Medulla oblongata (tissue), 1 donor: ENCODE results near the gene ATG5.
"Not testable (repeated sequence)": the region's sequence is repeated elsewhere in the genome, so short reads cannot be mapped to it uniquely, and the experiment has no call there.

ENCODE experiments used
- DNase-seq: peaks from one replicate; pipeline ENCODE4 v3.0.0-alpha.2; 2015; ENCODE audit errors: extremely low spot score

Gene ATG5

GRCh38 chr6:106156413-106156812 is 169.1 kb downstream of the ATG5 start:
- DNase-seq = no peak

GRCh38 chr6:106155219-106155830 is 170.2 kb downstream of the ATG5 start:
- no peak for DNase-seq

- no peak for DNase-seq
These were observed 171.2 kb downstream of the ATG5 start for GRCh38 chr6:106154326-106154725.

GRCh38 chr6:106152952-106153351 is 172.6 kb downstream of the ATG5 start:
- no peak for DNase-seq

- DNase-seq = not testable (repeated sequence)
These were observed 173.1 kb downstream of the ATG5 start for GRCh38 chr6:106152476-106152875.

- no peak for DNase-seq
These were observed 176.0 kb downstream of the ATG5 start for GRCh38 chr6:106149472-106150069.

- no peak for DNase-seq
These were observed 178.1 kb downstream of the ATG5 start for GRCh38 chr6:106147476-106147875.

GRCh38 chr6:106146852-106147351 is 178.7 kb downstream of the ATG5 start:
- no peak for DNase-seq

GRCh38 chr6:106145741-106146227 is 179.8 kb downstream of the ATG5 start:
- no peak for DNase-seq

GRCh38 chr6:106145144-106145543 is 180.4 kb downstream of the ATG5 start:
- DNase-seq = no peak

- DNase-seq = no peak
These were observed 181.9 kb downstream of the ATG5 start for GRCh38 chr6:106143665-106144064.

- DNase-seq = no peak
These were observed 182.6 kb downstream of the ATG5 start for GRCh38 chr6:106142876-106143431.

GRCh38 chr6:106141441-106142237 is 183.9 kb downstream of the ATG5 start:
- no peak for DNase-seq

- DNase-seq = no peak
These were observed 187.4 kb downstream of the ATG5 start for GRCh38 chr6:106138151-106138550.

GRCh38 chr6:106136845-106137244 is 188.7 kb downstream of the ATG5 start:
- no peak for DNase-seq

GRCh38 chr6:106135911-106136571 is 189.5 kb downstream of the ATG5 start:
- no peak for DNase-seq

GRCh38 chr6:106134906-106135634 is 190.5 kb downstream of the ATG5 start:
- DNase-seq = no peak
